ENCODE measurements around the gene SLC35F3.
"Not testable (repeated sequence)": the region's sequence is repeated elsewhere in the genome, so short reads cannot be mapped to it uniquely, and the experiment has no call there.

SLC35F3 gene

DNA sequence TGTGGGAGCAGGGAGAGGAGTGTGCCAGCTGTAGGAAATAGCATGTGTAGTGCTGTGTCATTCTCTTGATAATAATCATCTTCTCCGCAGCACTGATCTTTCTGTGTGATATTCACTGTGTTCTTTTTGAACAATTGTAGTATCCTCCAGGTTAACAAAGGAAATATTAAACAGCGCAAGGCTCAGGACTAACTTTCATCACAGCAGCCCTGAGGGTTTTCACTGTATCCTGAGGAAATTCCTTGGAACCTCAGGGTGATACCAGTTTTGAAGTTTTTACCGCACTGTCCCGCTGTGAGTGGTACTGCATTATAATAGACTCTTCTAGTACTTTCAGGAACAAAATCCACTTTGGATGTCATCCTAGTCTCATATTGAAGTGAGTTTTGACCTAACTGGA lies 240.4 kb downstream of the SLC35F3 start:
- no peak for DNase-seq (ENCODE audit: low spot score)

DNA sequence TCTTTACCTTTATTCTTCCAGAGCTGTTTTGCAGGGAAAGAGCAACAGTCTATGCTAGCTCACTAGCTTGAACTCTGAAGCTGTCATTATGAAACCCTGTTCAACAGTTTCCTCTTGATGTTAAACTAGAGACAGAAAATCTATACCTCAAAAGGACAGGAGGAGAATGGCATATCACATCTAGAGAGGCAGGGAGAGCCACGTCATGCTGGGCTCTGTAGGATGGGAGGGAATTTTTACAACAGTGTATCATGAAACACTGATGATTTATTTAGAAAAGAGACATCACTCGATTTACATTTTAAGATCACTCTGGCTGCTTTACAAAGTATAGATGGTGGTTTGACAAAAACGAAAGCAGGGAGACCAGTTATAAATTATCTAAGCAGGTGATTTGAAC lies 243.9 kb downstream of the SLC35F3 start:
- no peak for DNase-seq (ENCODE audit: low spot score)

DNA sequence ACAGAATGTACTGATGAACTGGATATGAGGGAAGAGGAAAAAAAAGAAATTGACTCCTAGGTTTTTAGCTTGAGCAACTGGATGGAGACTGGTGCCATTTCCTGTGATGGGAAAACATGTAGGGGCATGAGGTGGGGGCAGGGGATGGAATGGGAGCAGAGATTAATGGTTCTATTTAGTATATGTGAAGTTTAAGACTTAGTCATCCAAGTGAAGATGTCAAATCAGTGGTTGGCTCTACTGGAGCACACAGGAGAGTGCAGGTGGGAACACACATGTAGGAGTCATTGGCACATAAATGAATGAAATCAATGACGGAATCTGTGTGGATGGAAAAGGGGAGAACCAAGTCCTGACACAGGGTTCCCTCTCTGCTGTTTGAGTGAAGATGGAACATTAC lies 244.3 kb downstream of the SLC35F3 start:
- DNase-seq (ENCODE audit: low spot score) = no peak

DNA sequence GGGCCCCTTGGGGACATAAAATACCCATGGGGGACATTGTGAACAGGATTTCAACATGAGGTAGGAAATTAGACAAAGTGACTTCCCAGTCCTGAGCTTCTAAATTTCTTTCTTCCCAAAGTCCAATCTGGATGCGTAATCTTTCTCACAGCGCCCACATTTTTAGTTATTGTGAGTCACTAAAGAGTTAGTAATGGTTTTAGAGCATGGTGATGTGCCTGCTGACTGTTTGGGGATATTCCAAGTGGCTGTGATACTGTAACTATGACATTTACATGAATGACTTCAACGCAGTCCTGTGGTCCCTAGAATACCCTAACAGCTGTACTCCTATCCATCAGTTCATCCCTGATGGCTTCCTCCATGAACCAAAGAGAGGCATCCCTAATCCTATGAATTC lies 244.7 kb downstream of the SLC35F3 start:
- DNase-seq (ENCODE audit: low spot score) = peak; percentile 85

DNA sequence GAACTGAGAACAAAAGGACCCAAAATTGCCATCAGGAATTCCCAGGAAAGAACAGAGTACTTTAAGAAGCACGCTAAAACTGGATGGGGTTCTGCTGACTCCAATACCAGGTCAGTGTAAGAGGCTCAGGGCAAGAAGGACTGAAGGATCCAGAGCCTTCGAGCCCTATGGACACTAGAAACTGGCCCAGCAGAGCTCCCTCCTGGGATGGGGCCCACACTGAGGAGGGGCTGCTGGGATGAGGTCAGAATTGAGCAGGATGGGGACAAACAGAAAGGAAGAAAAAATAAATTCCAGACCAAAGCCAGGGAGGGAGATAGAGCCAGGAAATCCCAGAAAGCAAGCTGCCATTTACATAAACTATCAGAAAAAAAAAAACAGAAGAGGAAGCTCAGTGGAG lies 246.4 kb downstream of the SLC35F3 start:
- no peak for DNase-seq (ENCODE audit: low spot score)

DNA sequence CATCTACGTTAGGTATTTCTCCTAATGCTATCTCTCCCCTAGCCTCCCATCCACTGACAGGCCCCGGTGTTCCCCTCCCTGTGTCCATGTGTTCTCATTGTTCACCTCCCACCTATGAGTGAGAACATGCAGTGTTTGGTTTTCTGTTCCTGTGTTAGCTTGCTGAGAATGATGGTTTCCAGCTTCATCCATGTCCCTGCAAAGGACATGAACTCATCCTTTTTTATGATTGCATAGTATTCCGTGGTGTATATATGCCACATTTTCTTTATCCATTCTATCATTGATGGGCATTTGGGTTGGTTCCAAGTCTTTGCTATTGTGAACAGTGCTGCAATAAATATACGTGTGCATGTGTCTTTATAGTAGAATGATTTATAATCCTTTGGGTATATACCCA lies 247.9 kb downstream of the SLC35F3 start:
- DNase-seq (ENCODE audit: low spot score) = not testable (repeated sequence)

DNA sequence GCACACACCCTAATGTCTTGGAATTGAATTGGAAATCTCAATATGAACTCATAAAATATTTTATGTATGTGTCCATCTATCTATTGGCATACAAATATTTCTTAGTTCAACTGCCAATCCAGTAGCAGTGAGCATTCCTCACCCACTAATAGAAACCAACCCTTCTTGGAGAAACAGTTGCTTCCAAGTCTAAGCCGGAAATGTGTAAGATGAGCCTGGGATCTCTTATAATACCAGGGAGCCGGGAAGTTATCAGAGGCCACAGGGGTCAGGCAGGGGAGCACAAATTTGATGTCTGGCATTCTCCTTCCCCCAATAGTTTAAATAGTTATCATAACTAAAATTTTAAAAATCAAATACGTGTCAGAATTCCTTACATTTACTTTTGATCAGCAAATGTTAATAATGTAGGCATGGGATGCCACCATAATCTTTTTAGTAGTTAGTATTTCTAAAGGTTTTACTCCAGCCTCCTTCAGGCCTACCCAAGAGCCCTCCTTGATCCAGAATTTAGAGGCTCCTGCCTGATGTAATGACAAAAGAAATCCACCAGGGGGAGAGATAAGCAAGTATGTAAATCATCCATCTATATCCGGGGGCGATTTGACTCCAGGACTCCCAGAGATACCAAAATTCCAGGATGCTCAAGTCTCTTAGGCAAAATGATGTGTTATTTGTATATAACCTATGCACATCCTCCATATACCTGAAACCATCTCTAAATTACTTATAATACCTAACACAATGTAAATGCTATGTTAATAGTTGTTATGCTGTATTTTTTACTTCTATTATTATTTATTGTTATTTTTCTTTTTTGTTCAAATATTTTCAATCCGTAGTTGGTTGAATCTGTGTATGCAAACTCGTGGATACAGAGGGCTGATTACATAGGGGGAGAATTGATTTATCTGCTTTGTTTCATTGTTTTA lies 250.1 kb downstream of the SLC35F3 start:
- DNase-seq (ENCODE audit: low spot score) = peak; percentile 83

DNA sequence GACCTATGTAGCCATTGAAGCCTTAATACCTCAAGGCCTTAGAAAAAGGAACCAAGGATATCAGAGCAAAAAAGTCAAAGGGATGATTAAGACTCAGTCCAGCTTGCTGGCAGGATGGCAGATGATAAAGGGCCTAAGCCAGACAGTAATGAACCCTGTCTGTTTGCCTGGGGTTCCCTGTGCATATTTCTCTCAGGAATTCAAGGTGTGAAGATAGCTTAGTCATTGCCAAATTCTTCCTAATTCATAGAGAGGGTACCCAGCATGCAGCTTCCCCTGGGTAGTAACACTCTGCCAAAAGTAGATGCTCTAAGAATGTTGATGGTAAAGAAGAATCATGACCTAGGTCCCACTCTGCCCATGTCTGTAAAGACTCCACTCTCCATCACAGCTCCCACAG lies 258.2 kb downstream of the SLC35F3 start:
- no peak for DNase-seq (ENCODE audit: low spot score)

DNA sequence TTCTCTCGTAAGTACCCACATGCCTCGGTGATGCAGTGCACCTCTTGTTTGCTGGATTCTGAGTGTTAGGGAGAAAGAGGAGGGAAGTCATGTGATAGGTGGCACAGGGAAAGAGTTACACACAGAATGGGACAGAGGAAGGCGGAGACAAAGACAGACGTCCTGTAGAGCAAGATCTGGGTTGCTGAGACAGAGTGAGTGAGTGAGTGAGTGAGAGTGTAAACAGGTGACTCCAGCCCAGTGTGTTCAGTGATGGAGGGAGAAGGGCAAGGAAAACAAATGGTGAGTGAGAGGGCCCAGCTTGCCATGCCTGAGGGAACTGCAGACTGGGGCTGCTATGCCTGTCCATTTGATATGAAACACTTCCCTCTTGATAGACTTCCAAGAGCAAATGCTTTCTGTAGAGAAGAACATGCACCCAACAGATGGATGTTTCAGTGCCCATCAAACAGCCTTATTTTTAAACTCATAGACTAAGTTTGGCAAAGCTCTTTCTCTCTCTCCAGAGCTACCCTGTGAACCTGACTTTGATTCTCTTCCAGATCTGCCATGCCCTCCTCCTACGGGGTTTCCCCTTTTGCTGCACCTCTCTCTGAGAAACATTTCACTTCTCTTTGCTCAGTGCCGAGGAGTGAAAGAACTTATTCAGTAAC lies 258.9 kb downstream of the SLC35F3 start:
- no peak for DNase-seq (ENCODE audit: low spot score)

DNA sequence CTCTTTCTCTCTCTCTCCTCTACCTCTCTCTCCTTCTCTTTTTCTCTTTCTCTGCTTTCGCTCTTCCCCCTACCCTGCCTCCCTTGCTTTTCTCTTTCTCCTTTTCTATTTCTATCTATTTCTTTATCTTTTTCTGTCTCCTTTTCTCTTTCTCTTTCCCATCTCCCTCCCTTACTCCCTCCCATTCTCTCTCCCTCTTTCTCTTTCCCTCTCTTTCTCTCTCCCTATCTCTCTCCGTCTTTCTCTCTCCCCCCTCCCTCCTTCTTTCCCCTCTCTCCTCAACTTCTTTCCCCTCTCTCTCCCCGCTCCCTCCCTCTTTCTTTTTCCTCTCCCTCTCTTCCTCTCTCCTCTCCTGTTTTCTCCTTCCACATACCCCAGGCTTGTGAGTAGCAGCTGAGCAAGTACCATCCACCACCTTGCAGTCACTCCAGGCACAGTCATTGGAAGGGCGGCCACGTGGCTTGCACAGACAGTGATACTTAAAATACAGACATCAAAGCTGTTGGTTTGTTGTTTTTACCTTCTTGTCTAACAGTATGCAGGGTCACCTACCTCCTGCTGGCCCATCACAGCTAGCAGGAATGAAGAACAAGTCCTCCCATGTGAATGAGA lies 259.7 kb downstream of the SLC35F3 start:
- no peak for DNase-seq (ENCODE audit: low spot score)

DNA sequence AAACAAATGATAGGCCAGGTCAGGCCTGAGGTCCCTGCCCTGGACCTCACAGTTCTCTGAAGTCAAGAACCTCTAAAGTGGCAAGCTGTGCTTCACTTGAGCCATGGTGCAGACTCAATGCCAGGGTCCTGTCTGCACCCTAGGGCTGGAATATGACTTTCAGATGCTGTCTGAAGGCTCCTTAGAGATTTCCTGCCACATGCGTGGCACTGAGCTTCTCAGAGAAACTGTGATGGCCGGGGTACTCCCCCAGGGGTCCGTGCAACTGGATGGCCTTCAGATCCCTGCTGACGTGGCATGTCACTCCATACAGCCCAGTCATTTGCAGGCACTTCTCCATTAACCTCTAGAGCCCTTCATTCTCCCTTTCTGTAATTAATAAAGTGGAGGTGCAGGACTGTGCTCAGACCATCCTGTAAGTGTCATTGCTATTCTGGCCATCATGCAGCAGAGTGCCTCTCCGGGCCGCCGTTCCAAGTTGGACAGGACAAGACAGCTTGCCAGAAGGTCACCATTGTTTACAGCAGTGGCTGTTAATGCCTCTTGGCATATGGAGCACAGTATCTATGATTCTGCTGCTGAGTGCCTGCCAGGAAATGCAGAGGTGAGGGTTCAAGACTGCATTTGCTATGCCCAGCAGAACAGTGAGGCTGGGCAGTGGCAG lies 263.7 kb downstream of the SLC35F3 start:
- DNase-seq (ENCODE audit: low spot score) = no peak

DNA sequence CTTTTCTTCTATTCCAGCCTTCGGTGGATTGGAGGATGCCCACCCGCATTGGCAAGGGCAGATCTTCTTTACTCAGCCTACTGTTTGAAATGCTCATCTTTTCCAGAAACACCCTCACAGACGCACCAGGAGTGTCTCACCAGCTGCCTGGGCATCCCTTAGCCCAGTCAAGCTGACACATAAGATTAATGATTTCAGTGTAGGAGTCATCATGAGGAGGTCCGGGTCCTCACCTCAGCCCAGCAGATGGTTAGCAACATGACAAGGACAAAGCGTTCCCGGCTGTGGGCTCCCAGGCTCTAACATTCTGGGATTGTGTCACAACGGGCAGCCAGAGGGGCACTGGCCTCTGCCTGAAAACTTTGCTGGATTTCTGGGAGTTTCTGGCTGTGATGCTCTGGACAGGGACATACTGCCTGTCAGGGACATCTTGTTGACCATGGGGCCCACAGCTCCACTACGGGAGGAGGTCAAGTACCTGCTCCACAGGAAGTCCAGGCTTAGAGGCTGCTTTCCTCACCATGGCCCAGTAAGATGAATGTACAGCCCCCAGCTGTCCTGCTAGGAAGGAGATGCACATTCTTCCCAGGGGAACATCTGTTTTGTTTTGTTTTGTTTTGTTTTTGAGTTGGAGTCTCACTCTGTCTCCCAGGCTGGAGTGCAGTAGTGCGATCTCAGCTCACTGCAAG lies 264.8 kb downstream of the SLC35F3 start:
- no peak for DNase-seq (ENCODE audit: low spot score)

DNA sequence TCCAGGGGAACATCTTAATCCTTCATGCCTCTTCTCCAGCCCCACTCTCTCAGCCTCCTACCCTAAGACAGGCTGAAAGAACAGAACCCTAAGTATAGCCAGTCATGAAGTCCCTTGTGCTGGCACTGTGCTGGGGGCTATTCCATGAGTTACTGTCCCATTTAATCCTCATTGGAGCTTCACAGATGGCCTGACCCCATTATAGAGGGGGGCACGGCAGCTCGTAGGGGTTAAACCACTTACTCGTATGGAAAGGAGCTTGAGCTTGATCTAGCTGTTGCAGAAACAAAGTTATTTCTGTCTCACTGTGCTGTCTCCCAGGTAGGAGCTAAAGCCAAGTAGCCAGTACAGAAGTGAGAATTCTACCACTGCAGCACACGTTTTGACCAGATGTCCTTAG lies 265.6 kb downstream of the SLC35F3 start:
- DNase-seq (ENCODE audit: low spot score) = no peak

DNA sequence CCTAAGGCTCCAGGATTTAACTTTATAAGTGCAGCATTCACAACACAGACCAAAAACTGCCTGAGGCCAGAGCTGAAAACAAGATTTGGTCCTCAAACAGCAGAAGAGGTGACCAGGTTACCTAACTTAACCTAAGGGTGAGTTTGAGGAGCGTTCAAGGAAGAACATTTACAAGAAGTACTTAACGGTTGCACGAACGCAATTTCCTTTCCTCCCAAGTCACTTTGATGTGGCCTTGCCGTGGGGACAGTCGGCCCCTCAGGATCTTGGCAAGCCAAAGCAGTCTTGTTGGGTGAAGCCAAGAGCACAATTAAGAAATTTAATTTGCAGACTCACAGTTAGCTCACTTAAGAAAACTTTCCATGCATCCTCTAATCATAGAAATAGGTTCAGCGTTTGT lies 266.1 kb downstream of the SLC35F3 start:
- DNase-seq (ENCODE audit: low spot score) = no peak

DNA sequence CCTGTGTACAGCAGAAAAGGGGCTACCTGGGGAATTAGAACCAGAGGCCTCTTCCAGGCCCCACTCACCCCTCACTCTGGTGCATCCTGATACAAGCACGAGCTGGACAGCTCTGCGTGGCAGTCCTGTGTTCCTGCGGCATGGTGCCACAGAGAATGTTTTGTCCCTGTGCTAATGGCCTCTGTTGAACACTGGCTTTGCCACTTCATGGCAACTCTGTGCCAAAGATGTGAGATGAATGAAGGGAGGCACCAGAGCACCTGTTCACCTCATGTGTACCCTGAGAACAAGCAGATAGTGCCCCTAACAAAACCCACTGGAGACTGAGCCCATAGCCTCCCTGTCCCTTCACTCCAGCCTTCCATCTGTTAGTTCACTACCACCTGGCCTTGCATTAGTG lies 269.5 kb downstream of the SLC35F3 start:
- DNase-seq (ENCODE audit: low spot score) = no peak

DNA sequence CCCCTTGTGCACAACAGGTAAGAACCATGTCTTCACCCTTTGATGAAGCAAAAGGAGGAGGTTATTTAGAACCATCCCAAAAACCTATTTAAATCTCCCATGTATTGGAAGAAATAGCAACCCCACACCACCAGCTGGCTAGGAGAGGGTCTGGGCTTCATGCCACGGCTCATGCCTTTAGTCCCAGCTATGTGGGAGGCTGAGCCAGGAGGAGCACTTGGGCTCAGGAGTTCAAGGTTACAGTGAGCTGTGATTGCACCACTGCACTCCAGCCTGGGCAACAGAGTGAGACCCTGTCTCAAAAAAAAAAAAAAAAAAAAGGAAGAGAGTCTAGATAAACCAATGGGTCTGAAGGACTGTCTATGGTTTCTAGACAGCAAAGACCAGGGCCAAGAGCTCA lies 270.9 kb downstream of the SLC35F3 start:
- no peak for DNase-seq (ENCODE audit: low spot score)

DNA sequence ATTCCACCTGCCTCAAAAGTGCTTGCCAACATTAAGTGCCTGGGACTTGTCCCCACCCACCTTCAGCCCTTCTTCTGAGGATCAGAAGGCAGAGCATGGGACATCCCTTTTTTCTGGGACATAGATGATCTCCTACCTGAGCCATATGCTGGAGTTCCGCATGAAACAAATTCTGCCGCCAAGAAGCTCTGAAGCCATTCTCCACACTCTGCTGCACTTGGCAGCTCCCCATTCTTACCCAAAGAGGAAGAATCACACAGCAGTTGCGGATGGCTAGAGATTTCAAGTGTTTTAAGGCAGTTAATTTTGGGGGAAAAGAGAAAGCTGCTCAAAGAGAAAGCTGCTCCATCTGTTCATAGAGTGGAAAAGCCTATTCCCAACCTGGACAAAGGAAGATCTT lies 271.5 kb downstream of the SLC35F3 start:
- no peak for DNase-seq (ENCODE audit: low spot score)

DNA sequence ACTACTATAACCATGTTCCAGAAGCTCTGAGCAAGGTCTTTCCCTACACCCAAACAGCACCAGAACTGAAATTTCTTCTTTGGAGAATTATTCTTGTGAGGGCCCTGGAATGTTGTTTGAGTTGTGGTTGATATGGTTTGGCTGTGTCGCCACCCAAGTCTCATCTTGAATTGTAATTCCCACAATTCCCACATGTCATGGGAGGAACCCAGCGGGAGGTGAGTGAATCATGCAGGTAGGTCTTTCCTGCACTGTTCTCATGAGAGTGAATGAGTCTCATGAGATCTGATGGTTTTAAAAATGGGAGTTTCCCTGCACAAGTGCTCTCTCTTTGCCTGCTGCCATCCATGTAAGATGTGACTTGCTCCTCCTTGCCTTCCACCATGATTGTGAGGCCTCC lies 272.4 kb downstream of the SLC35F3 start:
- DNase-seq (ENCODE audit: low spot score) = not testable (repeated sequence)

DNA sequence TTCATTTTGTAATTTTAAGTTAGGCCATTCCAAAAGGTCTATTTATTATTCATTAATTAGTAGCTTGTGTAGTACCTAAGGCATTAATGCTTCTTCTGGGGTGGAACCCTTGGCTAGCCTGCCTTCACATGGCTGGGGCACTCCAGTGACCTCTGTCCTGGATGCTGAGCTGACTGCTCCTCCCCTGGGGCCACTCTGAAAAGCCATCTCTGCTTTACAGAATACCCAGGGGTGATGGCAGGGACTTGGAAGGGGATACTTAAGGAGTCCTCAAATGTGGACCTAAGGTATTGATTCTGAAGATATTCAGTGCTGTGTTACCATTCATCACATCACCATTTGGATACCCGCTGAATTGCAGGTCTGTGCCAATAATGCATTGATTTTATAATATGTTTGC lies 281.0 kb downstream of the SLC35F3 start:
- DNase-seq (ENCODE audit: low spot score) = no peak

DNA sequence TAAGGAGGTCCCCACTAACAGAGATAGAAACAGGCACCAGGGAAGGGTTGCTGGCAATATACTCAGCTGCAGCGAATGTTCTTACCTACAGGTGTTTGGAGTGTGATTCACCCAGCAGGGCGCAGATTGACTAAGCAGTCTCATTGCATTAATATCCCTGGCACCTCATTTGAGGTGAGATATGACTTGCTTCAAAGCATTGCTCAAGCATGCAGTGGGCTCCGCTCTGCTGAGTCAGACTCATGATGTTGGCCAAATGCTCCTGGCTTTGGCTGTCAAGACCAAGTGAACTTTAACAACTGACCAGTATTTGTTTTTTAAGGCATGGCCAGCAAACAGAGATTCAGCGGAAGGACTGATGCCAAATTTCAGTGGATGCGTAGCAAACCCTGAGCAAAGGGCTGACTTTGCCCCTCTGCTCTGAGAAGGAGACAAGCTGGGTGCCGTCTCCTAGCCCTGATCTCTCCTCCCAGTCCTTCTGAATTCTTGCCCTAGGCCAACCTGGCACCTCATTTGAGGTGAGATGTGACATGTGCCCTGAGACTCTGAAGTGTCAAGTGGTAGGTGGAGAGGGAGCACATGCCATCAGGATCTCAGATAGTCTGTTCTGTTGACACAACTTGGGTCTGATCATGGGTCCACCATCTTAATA lies 281.7 kb downstream of the SLC35F3 start:
- DNase-seq (ENCODE audit: low spot score) = peak; percentile 77

DNA sequence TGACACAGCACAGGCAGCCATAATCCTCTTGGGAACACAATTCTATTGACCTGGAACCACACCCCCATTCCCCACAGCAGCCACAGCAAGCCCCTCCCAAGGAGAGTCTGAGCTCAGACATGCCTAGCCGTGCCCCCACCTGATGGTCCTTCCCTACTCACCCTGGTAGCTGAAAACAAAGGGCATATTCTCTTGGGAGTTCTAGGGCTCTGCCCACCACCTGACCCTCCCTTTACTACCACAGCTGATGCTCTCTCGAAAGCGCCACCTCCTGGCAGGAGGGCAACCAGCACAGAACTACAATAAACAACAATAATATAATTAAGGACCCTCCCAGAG lies 283.9 kb downstream of the SLC35F3 start:
- no peak for DNase-seq (ENCODE audit: low spot score)

DNA sequence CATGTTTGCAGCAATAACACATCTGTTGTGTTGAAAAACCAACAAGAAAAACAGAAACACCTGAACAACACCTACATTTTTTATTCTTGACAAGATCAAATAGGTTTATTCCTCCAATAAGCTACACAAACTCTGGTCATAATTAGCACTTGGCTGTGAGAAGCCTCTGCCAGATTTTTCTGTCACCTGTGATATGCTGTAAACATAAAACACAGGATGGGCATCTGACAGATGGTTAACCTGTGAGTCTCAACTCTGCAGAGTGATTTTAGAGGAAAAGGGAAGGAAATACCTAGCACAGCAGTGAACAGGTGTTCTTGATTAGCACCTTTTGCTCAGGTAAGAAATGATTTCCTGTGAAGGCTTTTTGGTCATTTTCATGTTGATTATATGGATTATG lies 293.4 kb downstream of the SLC35F3 start:
- DNase-seq (ENCODE audit: low spot score) = no peak
